NCI-H128 (cell line): Measurements from ENCODE around the gene ZFP57.

Experiments
- DNase-seq: peaks from one replicate; lab custom pipeline; 2025; ENCODE audit not compliant: unreplicated experiment; lab: John Stamatoyannopoulos, UW

Gene ZFP57

DNA sequence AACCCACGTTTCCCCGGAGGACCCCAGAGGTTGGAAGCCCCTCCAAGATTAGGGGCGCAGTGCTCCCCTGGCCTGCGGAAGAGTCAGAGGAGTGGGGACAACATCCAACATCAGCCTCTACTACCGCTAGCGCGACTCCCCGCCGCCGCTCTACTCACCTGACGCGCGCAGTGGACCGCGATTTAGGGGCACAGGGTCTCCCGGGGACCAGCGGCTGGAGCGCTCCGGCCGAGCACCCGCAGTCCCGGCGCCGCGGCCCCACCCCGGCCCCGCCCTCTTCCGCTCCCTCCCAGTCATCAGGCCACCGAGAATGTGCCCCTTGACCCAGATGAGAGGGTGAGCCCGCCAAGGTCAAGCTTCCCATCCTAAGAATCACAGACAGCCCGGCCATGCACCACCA, at the start of gene ZFP57:
ZFP57 (minus strand) TSS at position 249 of the 400 bp plus-strand sequence. CDS start 4,149 bp downstream, outside the sequence.
- DNase-seq = no peak

DNA sequence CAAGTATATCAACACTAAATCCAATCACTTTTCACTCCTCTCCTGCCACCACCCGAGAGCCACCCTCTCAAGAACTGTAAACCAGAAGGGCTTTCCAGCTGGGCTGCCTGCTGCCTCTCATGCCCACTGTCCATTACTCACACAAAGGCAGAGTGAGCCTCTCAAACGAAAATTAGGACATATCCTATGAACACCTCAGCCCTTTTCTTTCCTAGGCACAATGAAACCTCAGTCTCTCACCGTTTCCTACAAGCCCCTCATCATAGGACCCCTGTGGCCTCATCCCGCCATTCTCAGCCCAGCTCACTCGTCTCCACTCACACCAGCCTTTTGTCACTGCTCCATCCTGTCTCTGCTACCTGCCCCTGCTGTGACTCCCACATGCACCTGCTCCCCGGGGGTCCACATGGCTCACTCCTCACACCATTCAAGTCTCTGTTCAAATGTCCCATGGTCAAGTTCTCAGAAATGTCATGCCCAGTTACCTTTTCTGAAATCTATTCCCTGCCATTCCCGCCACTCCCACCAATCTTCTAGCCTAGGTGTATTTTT, 49.7 kb upstream of the ZFP57 start:
- no peak for DNase-seq

GRCh38 chr6:29729774-29730328, 48.9 kb upstream of the ZFP57 start:
- DNase-seq = no peak

- no peak for DNase-seq
These were observed 47.9 kb upstream of the ZFP57 start for GRCh38 chr6:29728875-29729270.

DNA sequence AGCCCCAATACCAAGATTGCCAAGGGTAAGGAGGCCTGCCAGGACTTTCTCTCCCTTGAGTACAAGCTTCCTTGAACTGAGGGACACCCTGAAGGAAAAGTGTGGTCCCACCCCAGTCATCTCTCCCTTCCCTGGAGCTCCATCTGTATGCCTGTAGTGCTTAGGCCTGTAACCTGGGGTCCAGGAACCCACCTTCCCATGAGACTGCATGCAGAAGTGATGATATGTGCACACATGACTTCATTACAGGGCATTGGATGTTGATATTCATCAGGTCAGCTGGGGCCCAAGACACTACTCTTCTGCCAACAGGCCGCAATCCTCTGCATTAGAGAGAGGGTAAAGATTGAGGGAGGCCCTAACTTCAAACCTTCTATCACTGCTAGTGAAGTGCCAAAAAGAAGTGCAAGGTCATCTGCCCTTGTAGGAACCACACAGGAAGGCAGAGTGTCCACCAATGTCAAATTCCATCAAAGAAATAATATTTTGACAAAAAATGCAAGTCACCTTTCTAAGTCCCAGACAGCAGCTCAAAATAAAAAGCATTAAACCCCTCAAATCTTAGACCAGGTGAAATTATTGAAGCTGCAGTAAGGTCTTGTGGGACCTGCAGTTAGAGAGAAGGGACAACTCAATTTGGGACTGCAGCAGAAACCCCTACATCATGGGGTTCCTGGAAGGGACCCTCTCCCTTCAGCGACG, 47.4 kb upstream of the ZFP57 start:
- DNase-seq = no peak

- no peak for DNase-seq
These were observed 46.7 kb upstream of the ZFP57 start for GRCh38 chr6:29727637-29728036.

DNA sequence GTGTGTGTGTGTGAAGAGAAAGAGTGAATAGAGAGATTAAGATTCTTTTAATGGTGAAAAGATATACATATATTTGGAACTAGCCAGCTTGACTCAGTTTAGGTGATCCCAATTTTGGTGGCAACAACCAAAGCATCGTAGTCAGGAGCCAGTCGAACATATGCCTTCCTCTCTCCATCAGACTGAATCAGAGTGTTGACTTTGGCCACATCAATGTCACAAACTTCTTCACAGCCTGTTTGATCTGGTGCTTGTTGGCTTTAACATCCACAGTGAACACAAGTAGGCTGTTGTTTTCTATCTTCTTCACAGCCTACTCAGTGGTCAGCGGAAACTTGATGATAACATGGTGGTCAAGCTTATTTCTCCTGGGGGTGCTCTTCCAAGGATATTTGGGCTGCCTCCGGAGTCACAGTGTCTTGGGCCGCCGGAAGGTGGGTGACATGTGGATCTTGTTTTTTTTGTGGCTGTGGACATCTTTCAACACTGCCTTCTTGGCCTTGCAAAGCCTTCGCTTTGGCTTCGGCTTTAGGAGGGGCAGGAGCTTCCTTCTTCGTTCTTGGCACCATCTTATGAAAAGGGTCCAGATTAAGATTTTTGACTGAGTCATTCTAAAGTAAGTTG, 45.7 kb upstream of the ZFP57 start:
- DNase-seq = no peak

DNA sequence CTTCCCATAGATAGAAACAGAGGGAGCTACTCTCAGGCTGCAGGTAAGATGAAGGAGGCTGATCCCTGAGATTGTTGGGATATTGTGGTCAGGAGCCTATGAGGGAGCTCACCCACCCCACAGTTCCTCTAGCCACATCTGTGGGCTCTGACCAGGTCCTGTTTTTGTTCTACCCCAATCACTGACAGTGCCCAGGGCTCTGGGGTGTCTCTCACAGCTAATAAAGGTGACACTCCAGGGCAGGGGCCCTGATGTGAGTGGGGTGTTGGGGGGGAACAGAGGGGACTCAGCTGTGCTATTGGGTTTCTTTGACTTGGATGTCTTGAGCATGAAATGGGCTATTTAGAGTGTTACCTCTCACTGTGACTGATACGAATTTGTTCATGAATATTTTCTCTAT, 45.0 kb upstream of the ZFP57 start:
- DNase-seq = no peak

DNA sequence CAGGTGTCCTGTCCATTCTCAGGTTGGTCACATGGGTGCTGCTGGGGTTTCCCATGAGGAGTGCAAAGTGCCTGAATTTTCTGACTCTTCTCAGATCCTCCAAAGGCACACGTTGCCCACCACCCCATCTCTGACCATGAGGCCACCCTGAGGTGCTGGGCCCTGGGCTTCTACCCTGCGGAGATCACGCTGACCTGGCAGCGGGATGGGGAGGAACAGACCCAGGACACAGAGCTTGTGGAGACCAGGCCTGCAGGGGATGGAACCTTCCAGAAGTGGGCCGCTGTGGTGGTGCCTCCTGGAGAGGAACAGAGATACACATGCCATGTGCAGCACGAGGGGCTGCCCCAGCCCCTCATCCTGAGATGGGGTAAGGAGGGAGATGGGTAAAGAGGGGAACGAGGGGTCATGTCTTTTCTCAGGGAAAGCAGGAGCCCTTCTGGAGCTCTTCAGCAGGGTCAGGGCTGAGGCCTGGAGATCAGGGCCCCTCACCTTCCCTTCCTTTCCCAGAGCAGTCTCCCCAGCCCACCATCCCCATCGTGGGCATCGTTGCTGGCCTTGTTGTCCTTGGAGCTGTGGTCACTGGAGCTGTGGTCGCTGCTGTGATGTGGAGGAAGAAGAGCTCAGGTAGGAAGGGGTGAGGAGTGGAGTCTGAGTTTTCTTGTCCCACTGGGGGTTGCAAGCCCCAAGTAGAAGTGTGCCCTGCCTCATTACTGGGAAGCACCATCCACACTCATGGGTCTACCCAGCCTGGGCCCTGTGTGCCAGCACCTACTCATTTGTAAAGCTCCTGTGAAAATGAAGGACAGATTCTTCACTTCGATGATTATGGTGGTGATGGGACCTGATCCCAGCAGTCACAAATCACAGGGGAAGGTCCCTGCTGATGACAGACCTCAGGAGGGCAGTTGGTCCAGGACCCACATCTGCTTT, 44.3 kb upstream of the ZFP57 start:
- DNase-seq = no peak

GRCh38 chr6:29723666-29724588, 43.0 kb upstream of the ZFP57 start:
- no peak for DNase-seq

DNA sequence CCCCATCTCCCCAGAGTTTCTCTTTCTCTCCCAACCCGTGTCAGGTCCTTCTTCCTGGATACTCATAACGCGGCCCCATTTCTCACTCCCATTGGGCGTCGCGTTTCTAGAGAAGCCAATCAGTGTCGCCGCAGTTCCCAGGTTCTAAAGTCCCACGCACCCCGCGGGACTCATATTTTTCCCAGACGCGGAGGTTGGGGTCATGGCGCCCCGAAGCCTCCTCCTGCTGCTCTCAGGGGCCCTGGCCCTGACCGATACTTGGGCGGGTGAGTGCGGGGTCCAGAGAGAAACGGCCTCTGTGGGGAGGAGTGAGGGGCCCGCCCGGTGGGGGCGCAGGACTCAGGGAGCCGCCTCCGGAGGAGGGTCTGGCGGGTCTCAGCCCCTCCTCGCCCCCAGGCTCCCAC, 42.3 kb upstream of the ZFP57 start, which contains the start of gene HLA-F:
HLA-F (plus strand) TSS at position 173 of the 404 bp plus-strand sequence; CDS start at position 203, 30 bp downstream.
- DNase-seq = no peak

- DNase-seq = no peak
These were observed 39.9 kb upstream of the ZFP57 start for GRCh38 chr6:29720863-29721262.

DNA sequence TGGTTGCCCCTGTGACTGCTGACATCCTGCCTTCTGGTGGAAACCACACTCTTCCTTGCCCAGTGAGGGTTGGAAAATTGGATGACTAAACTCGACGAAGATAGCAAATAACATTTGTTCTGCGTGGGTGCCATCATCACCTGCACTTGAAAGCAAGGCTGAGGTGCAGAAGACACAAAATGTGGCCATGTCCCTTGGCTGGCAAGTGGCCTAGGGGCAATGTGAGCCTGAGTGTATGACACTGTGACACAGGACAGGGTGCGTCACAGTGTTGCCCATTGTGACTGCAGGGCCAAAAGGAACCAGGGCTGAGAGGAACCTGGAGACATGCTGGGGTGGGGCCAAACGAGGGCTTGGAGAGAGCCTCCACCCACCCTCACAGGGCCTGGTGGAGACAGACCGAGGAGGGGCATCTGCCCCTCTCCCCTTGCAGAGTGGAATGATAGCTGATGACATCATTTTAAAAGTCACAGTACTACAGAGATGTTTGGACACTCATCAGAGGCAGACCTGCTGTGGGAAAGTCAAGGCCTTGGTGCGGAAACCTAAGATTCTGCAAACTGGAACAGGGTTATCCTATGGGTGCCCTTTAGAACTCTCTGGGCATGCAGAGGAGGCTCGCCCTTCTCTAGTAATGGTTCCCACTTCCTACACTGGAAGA, 29.5 kb upstream of the ZFP57 start:
- no peak for DNase-seq

DNA sequence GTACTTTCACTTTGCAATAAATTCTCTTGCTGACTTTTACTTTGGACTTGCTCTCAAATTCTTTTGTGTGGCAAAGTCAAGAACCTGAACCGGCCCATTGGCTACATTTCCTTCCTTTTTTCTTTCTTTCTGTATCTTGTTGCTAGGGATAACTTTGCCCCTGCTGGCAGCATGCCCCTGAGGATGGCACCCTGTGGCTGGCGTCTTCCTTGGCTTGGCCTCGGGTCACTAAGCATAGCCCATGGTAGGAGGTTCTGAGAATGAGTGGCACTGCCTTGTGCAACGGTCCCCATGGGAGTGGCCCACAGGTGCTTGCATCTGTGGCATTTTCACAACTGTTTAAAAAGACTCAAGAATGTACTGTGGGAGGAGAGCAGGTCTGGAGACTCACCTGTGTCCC, 28.2 kb upstream of the ZFP57 start:
- no peak for DNase-seq

DNA sequence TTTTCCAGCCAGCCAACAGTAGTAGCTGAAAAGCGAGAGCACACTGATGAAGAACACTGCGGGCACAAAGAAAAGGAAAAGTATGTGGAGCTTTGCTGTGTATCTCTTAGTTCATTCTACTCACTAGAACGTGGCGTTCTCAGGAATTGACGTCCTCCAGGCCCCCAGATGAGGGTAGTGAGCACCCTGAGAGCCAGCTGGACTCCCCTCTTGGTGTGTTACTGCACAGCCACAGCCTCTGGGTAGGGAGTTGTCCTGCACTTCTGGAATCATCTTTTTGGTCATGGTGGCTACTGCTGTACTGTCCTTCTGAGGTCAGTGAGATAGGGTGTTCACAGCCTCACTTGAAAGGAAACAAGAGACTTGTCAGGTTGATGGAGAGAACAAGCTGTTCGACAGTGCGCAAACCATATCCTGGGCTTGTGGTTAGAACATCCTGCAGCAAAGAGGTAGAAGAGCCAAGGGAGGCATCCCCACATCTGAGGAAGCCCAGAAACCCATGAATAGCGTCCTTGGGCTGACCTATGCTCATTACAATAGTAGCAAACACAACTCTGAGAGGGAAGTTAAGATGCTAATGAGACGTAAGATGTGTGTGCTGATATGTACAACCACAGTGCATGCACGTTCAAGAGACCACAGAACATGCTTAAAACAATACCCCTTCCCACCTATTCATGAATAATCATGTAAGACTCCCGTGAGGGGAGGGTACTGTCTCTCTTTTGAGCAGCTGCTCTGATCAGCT, 27.7 kb upstream of the ZFP57 start:
- no peak for DNase-seq

DNA sequence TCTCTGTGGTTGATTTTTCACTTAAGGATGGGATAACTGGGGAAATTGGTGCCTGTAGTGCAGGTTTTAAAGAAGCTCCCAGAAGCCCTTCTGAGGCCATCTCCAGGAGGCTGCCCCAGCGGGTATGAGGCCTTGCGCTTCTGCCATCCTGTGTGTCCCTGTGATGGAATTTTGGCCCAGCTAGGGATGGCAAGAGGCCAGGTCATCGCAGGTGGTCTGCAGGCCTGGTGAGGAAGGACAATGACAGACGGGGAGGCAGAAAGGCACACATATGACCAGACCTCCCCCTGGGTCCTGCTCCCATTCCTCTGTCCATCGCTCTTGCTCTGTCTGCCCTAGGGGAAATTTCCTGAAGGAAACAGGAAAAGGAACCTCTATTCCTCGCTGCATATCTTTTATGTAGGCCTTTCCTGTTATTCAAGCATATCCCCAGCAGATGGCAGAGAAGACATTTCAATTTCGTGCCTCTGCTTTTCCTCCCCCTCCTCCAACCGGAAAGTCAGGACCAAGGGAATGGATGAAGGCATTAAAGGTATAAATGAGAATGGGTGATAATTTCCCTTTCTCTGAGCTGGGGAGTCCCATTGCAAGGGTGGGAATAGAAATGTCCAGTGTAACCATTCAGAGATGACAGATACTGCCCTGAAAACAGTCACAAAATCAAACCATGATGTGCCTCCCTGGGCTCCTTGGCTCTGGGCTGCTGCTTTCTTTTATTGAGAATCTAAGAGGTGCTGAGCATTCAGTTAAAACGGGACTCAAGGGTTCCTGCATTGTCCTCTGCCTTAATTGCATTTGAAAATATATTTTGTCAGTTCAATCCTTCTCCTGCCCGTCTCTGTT, 24.7 kb upstream of the ZFP57 start:
- no peak for DNase-seq

DNA sequence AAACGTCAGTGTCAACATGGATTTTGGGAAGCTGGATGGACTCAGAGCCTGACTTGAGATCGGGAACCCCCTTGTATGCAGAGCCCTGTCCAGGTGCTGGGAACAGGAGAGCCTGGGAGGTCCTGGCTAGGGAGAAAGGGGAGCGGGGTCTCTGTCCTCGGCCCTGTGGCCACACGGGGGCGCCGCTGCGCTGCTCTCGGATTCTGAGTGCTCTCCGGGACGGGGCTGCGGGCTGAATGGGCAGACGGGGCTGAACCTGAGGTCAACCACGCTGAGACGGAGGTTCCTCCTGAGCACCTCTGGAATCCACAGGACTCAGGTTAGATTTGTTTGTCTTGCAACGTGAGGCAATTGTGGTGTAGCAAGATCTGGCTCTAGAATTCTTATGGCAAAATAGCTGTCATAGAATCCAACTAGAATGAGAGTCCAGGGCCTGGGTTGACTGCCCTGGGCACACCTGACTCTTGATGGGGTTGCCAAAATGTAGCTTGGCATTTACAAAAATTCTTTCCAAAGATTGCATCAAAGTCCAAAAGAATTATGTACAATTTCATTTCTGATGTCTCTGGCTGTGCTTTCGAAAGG, 21.7 kb upstream of the ZFP57 start:
- DNase-seq = no peak
